Measurements from ENCODE around the gene HSPA9. TPM values are rescaled to one million over a fixed set of nuclear protein-coding genes. Genes with fewer than 3 reads are reported as not detected.
A peak's percentile ranks its signal among the peaks of the same experiment; 100 is the strongest.

Gene HSPA9
- total and polyA plus RNA-seq, 2 of the 13 experiments (the other 11 are each of a cell fraction or from before 2014, with no cell fraction given), result 165 to 478 TPM

GRCh38 chr5:138528208-138528607, 47.0 kb downstream of the HSPA9 start:
- ChIA-PET CTCF (ENCODE audit: low intra/inter-chr PET ratio, low total read pairs) (no interaction called here), POLR2A (interaction anchor here (0.6 to 2.7 kb wide), 5 partner anchors 8 to 63 kb away, joined by 3 to 20 read pairs (median 3); partner anchors contain the start of genes EGR1 and ETF1)
- ATAC-seq (peak; percentile 74), DNase-seq (ENCODE audit: low spot score) (peak; percentile 73), FAIRE-seq (peak; percentile 78)
- intact Hi-C loops (cut with micrococcal nuclease; ENCODE audit: unreplicated experiment) (no loop called here), in situ Hi-C loops (cut with HindIII; ENCODE audit: extremely low pct_ligation_motif_present, low pct_unique_long_range_greater_than_20kb) (no loop called here)
- Histone ChIP-seq H3K9ac (ENCODE audit: insufficient read depth, low read depth, low read length) (no peak overlapping the region), H2AFZ (ENCODE audit: low read length) (no peak overlapping the region), H3K79me2 (ENCODE audit: insufficient read depth, low read length) (peaks cover 89% of the 10 kb centered on the region), H3K4me3 (replicated peaks in 1 of 3; ENCODE audit: insufficient read depth in 1 of 3, low read depth in 2 of 3, low read length in 3 of 3) (no peak overlapping the region), H3K27me3 (ENCODE audit: control insufficient read depth in 1 of 2, insufficient read depth in 2 of 2, low read length in 2 of 2) (no peaks in the 10 kb centered on the region), H4K20me1 (ENCODE audit: insufficient read depth, low read length) (peaks cover 11% of the 10 kb centered on the region), H3K27ac (ENCODE audit: extremely low read length, insufficient read depth, low read length) (peak overlapping the region; percentile 32), H3K4me2 (ENCODE audit: low read depth, low read length) (peak overlapping the region; percentile 12; the same call in 1 of the 2 replicates), H3K9me3 (ENCODE audit: low read length) (no peaks in the 10 kb centered on the region), H3K4me1 (ENCODE audit: insufficient read depth, low read length) (peaks cover 62% of the 10 kb centered on the region), H3K36me3 (replicated peaks in 1 of 2; ENCODE audit: control insufficient read depth in 1 of 2, insufficient read depth in 2 of 2, low read length in 2 of 2) (peaks cover 13 to 39% of the 10 kb centered on the region in 2 experiments)
- TSS peak; percentile 11 for BruUV-seq (replicated peaks)
- 18% methylated on average over 1 of the region's 1 CpG for WGBS (ENCODE audit: low lambda C conversion rate)
- TF ChIP-seq NR2F6 (IDR thresholded peaks at IDR 0.05) (peak; percentile 76), NR2F6 (CRISPR knock-in tag; IDR thresholded peaks at IDR 0.05) (peak; percentile 65), ATF6 (CRISPR knock-in tag; conservative IDR thresholded peaks at IDR 0.05) (no peak), ZNF280D (CRISPR knock-in tag; IDR thresholded peaks at IDR 0.05) (0 out of 2 replicates have a peak, but pooled peaks have one; percentile 19), ISL2 (CRISPR knock-in tag; IDR thresholded peaks at IDR 0.05) (peak; percentile 89), FOXJ3 (CRISPR knock-in tag; IDR thresholded peaks at IDR 0.05; ENCODE audit: borderline replicate concordance) (peak; percentile 82; the same call in 1 of the 2 replicates), GABPA (IDR thresholded peaks at IDR 0.05; ENCODE audit: low read depth, low read length) (no peak), GABPA (CRISPR knock-in tag; IDR thresholded peaks at IDR 0.05; ENCODE audit: low read depth) (no peak), HMG20B (CRISPR knock-in tag; conservative IDR thresholded peaks at IDR 0.05) (0 out of 2 replicates have a peak, but pooled peaks have one; percentile 47), ELK4 (CRISPR knock-in tag; IDR thresholded peaks at IDR 0.05; ENCODE audit: borderline replicate concordance) (no peak), SETDB1 (CRISPR knock-in tag; IDR thresholded peaks at IDR 0.05; ENCODE audit: borderline replicate concordance) (no peak), FOXA3 (CRISPR knock-in tag; IDR thresholded peaks at IDR 0.05) (peak; percentile 75), SMC3 (IDR thresholded peaks at IDR 0.05; ENCODE audit: low read length) (no peak), TGIF2 (CRISPR knock-in tag; IDR thresholded peaks at IDR 0.05) (0 out of 2 replicates have a peak, but pooled peaks have one; percentile 22), KDM5A (IDR thresholded peaks at IDR 0.05; ENCODE audit: borderline replicate concordance, low read length) (no peak), ARID5B (CRISPR knock-in tag; IDR thresholded peaks at IDR 0.05) (peak; percentile 88)
